ENCODE results near the gene SPTB. TPM values are rescaled to one million over a fixed set of nuclear protein-coding genes. Genes with fewer than 3 reads are reported as not detected.

The SPTB gene
- total RNA-seq, 4 donors from 2014 or later, result 0.13 to 3.8 (median 1.5) TPM

DNA sequence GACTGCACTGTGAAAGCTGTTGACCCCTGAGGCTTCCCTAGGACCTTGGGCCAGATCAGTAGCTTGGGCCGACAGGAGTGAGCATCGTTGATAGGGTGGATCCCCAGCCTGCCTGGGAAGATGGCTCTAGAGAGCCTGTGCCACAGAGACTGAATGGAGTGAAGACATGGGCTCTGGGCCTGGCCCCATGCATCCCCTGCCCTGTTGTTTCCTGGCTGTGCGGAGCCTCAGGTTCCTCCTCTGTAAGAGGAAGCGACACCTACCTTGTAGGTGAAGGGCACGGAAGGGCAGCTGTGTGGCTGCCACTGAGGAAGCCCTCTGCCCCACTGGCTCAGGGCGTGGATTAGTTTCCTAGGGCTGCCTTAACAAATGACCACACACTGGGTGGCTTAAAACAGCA is 151.6 kb downstream of the SPTB start:
- no peak overlapping the region for H3K4me3 ChIP-seq
- H3K9me3 ChIP-seq, result no peaks in the 10 kb centered on the region
- no peak for DNase-seq
- intact Hi-C loops (cut with DNase I), result no loop called here
- peaks cover 40 to 60% (median 50%) of the 10 kb centered on the region in 3 donors for H3K36me3 ChIP-seq
- TF ChIP-seq, protein P1, sequence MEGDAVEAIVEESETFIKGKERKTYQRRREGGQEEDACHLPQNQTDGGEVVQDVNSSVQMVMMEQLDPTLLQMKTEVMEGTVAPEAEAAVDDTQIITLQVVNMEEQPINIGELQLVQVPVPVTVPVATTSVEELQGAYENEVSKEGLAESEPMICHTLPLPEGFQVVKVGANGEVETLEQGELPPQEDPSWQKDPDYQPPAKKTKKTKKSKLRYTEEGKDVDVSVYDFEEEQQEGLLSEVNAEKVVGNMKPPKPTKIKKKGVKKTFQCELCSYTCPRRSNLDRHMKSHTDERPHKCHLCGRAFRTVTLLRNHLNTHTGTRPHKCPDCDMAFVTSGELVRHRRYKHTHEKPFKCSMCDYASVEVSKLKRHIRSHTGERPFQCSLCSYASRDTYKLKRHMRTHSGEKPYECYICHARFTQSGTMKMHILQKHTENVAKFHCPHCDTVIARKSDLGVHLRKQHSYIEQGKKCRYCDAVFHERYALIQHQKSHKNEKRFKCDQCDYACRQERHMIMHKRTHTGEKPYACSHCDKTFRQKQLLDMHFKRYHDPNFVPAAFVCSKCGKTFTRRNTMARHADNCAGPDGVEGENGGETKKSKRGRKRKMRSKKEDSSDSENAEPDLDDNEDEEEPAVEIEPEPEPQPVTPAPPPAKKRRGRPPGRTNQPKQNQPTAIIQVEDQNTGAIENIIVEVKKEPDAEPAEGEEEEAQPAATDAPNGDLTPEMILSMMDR (IDR thresholded peaks at IDR 0.05), result no peak
- no peak for TF ChIP-seq POLR2A (IDR thresholded peaks at IDR 0.05)
- H3K4me1 ChIP-seq, result peaks cover 30 to 63% (median 43%) of the 10 kb centered on the region in 3 donors
- H3K27ac ChIP-seq, result peak overlapping the region in 1 of 4 donors; percentile 94
- 80 to 93% methylated on average over 2 to 5 of the region's 6 CpGs for WGBS, 2 donors
- H3K27me3 ChIP-seq, result no peaks in the 10 kb centered on the region

DNA sequence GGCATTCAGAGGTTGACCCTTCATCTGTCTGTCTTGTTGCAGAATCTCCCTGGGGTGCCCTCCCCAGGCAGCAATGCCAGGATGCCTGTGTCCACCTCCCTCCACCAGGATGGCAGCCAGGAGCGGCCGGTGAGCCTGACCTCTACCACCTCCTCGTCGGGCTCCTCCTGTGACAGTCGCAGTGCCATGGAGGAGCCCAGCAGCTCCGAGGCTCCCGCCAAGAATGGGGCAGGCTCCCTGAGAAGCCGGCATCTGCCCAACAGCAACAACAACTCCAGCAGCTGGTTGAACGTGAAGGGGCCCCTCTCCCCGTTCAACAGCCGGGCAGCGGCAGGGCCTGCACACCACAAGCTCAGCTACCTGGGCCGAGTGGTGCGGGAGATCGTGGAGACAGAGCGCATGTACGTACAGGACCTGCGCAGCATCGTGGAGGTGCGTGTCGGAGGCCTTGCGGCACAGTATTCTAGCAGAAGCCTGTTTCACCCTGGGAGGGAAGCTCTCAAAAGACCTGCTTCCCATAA is 152.1 kb downstream of the SPTB start:
- TF ChIP-seq, protein P1 (IDR thresholded peaks at IDR 0.05), result no peak
- TF ChIP-seq POLR2A (IDR thresholded peaks at IDR 0.05), result no peak
- no peak for DNase-seq
- no peaks in the 10 kb centered on the region for H3K27me3 ChIP-seq
- H3K36me3 ChIP-seq, result peaks cover 38 to 55% (median 46%) of the 10 kb centered on the region in 3 donors
- no peaks in the 10 kb centered on the region for H3K9me3 ChIP-seq
- peak overlapping the region in 3 of 4 donors; percentile 84 to 94 (median 90) for H3K27ac ChIP-seq
- 95 to 100% methylated on average over 3 to 11 of the region's 22 CpGs for WGBS, 2 donors
- H3K4me1 ChIP-seq, result peaks cover 33 to 68% (median 48%) of the 10 kb centered on the region in 3 donors
- intact Hi-C loops (cut with DNase I), result no loop called here
- no peak overlapping the region for H3K4me3 ChIP-seq

DNA sequence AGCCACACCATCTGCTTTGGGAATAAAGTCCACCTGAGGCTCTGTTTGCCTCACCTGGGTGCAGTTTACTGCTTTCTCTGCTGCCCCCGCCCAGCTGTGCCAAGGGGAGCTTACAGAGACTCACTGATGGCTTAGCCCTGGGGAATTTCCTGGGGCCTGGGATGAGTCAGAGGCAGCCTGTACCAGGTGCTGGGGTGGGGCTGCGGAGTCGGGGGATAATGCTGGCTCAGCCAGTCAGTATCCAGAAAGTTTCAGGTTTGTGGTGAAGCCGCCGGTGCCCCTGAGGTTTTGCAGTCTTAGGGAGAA is 153.2 kb downstream of the SPTB start:
- H3K4me1 ChIP-seq, result peaks cover 44 to 78% (median 58%) of the 10 kb centered on the region in 3 donors
- H3K9me3 ChIP-seq, result no peaks in the 10 kb centered on the region

DNA sequence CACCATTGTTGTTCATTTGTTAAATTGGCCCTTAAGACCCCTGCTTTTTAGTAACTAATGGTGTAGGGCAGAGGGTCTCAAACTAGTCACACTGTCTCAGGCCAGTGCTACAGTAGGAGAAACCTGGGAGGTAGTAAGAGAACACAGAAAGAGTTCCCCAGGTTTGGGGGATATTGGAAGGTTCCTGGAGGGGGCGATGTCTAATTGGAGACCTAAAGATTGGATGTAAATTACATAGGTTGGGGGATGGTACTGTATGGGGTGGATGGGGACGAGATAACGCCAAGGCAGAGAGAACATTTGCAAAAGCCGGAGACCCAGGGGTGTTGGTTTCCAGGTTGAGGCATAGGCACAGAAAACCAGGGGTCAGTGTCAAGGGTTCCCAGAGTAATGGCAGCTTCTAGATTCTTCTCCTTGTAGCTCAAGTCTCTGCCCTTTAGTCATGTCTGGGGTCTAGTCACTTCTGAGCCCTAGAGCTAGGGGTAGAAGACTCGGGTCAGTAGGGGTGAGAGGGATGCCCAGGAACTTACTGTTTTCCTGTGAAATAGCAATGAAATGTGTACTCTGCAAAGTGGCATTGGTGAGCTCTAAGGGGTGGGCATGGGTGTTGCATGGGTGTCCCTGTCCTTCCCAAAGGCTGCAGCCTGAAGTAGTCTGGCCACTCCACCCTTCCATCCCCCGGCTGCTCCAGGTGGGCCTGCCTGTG is 153.7 kb downstream of the SPTB start:
- WGBS, 2 donors, result 48 to 65% methylated on average over 6 of the region's 6 CpGs
- H3K27ac ChIP-seq, result peak overlapping the region; percentile 77 to 94 (median 87)

More for the DNA sequence above, 153.2 kb downstream of the SPTB start:
- Histone ChIP-seq H3K27me3 (no peaks in the 10 kb centered on the region), H3K36me3 (peaks cover 27 to 44% (median 35%) of the 10 kb centered on the region in 3 donors), H3K4me3 (no peak overlapping the region), H3K27ac (peak overlapping the region; percentile 77 to 94 (median 87))
- TF ChIP-seq POLR2A (IDR thresholded peaks at IDR 0.05), result peak in 1 of 4 donors; percentile 28
- TF ChIP-seq, protein P1 (IDR thresholded peaks at IDR 0.05), result no peak
- intact Hi-C loops (cut with DNase I), result no loop called here
- 47 to 80% methylated on average over 2 to 3 of the region's 5 CpGs for WGBS, 2 donors
- DNase-seq, result no peak

More for the DNA sequence above, 153.7 kb downstream of the SPTB start:
- no peaks in the 10 kb centered on the region for H3K9me3 ChIP-seq
- no peak for TF ChIP-seq POLR2A (IDR thresholded peaks at IDR 0.05)
- TF ChIP-seq, protein P1 (IDR thresholded peaks at IDR 0.05), result no peak
- intact Hi-C loops (cut with DNase I), result no loop called here
- no peaks in the 10 kb centered on the region for H3K27me3 ChIP-seq
- H3K4me1 ChIP-seq, result peaks cover 49 to 84% (median 64%) of the 10 kb centered on the region in 3 donors
- DNase-seq, result no peak
- H3K4me3 ChIP-seq, result no peak overlapping the region
- peaks cover 22 to 39% (median 30%) of the 10 kb centered on the region in 3 donors for H3K36me3 ChIP-seq

Measured in esophagus squamous epithelium (tissue), 5 donors.